SK-N-MC (cell line): ENCODE results near the gene CYP4X1.

Experiments
- EZH2 ChIP-seq: fragments of 200-600 bp; sonication (generic); IDR thresholded peaks from one replicate; pipeline ENCODE4 v1.6.1; 2017; ENCODE audit warnings: antibody characterized with exemption
- POLR2AphosphoS5 ChIP-seq: IDR thresholded peaks from 2 replicates; pipeline ENCODE4 v1.6.1; 2012; ENCODE audit warnings: mild to moderate bottlenecking, low read depth, low read length, borderline replicate concordance

DNA sequence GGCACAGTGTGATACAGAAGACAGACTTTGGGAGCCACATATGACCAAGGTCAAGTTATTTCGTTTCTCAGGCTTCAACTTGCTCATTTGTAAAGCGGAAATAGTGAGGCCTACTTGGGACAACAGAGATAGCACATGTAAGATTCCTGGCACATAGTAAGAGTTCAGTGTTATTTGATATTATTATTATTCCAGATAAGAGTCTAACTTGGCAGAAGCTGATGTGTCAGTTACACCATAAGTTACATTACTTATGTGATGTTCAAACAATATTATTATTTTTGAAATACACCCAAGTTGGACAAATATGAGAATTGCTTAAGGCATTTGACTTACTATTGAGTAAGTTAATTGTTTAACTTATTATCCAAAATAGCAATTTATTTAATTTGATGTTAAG is 10.2 kb upstream of the CYP4X1 start:
- TF ChIP-seq POLR2AphosphoS5, result no peak
- no peak for TF ChIP-seq EZH2
